OCI-LY1 (cell line): ENCODE results near the gene BCL2L12.

Experiments
- CTCF ChIP-seq: fragments of 200-600 bp; sonication (generic), shearing (Covaris generic); IDR thresholded peaks from 2 replicates; pipeline ENCODE4 v1.5.1; 2017; ENCODE audit warnings: mild to moderate bottlenecking, antibody characterized with exemption, low read length, moderate library complexity, mixed read lengths
- EZH2 ChIP-seq: fragments of 200-600 bp; sonication (generic), shearing (Covaris generic); IDR thresholded peaks from 2 replicates; pipeline ENCODE4 v1.8.0; 2017; ENCODE audit warnings: borderline replicate concordance, mixed run types, mild to moderate bottlenecking, antibody characterized with exemption, low read length, moderate library complexity, mixed read lengths

GRCh38 chr19:49712397-49712859 lies 46.7 kb downstream of the BCL2L12 start:
- TF ChIP-seq CTCF (no peak), EZH2 (no peak)
